Measurements from ENCODE around the gene GPR153.

DNA sequence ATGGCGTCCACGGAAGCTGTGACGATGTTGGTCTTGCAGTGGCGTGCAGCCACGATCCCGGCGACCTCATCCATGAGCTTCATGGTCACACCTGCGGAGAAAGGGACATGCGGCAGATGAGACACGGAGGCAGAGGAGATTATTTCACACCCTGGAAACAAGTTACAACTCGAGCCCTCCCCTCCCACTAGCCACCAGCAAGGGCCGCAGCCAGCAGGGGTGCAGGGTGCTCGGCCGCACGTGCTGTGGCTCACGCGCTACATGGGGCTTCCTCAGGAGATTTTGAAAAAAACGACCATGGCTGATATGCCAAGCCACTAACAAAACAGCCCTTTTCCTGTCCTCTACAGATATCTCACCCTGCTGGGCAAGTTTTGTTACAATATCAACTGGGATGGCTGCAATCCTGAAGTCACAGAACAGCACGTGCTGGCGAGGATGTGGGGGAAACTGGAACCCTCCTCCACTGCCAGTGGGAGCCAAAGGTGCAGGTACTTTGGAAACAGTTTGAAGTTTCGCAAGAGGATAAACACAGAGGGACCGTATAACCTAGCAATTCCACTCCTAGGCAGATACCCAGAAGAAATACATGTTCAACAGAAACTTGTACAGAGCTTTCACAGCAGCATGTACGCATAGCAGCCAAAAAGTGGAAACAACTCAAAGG is 34.1 kb upstream of the GPR153 start:
- TF ChIP-seq EZH2 (IDR thresholded peaks at IDR 0.05; ENCODE audit: insufficient read depth, poor library complexity, severe bottlenecking) (no peak), EZH2phosphoT487 (IDR thresholded peaks at IDR 0.05; ENCODE audit: insufficient read depth, low read depth) (no peak)

Measured in GM23248 (cell line).